Inferior parietal cortex (tissue), 1 donor: ENCODE results near the gene CEP43.

Source experiments
- DNase-seq: peaks from one replicate; pipeline ENCODE4 v3.0.0-alpha.2; 2016; ENCODE audit errors: extremely low spot score

CEP43 gene, protein sequence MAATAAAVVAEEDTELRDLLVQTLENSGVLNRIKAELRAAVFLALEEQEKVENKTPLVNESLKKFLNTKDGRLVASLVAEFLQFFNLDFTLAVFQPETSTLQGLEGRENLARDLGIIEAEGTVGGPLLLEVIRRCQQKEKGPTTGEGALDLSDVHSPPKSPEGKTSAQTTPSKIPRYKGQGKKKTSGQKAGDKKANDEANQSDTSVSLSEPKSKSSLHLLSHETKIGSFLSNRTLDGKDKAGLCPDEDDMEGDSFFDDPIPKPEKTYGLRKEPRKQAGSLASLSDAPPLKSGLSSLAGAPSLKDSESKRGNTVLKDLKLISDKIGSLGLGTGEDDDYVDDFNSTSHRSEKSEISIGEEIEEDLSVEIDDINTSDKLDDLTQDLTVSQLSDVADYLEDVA

DNA sequence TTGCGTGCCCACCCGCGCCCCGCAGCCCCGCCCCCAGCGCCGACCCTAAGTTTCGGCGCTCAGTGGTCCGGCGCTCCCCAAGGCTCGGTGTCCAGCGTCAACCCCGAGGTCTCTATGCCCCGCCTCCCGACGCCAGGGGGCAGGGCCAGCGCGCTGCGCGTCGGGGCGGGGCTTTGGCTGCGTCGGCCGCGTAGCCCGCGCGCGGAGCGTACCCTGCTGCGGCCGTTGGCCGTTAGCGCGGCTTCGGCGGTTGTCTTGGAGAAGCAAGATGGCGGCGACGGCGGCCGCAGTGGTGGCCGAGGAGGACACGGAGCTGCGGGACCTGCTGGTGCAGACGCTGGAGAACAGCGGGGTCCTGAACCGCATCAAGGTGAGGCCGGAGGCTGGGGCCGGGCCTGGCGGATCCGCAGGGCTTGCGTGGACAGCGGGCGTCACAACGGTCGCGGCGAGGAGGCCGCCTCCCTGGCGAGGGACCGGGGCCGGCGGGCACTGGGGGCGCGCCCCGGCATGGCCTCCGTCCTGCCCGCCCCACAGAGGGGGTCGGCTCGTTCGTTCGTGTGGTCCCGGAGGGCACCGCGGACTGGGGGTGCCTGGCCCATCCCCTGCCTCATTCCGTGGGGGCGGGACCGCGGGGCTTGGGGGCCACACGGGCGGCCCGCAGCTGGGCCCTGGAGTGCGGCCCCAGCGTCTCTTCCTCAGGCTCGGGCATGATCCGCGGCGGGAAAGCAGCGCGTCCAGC is at the start of gene CEP43:
Gene CEP43 (plus strand): TSS at position 253 of the 739 bp plus-strand sequence. CDS start 16 bp downstream, at position 269.
- DNase-seq: peak; percentile 93

GRCh38 chr6:166949528-166950442 is 49.4 kb upstream of the CEP43 start:
- no peak for DNase-seq

DNA sequence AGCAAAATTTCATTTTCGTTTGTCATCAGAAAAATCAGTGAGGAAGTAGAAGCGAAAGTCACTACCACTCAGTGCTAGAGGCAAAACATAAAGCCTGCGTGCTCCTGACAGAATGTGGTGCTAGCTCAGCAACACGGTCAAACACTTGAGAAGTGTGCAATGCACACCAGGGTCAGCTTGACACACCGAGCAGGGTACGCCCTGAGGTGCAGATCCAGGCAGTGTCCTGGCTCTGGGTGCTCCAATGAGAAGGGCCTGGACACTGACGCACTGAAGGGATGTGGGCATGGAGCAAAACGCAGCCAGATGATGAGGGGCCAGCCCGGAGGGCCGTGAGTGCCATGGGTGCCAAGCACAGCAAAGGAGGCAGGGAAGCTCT is 48.8 kb upstream of the CEP43 start:
- DNase-seq: no peak

DNA sequence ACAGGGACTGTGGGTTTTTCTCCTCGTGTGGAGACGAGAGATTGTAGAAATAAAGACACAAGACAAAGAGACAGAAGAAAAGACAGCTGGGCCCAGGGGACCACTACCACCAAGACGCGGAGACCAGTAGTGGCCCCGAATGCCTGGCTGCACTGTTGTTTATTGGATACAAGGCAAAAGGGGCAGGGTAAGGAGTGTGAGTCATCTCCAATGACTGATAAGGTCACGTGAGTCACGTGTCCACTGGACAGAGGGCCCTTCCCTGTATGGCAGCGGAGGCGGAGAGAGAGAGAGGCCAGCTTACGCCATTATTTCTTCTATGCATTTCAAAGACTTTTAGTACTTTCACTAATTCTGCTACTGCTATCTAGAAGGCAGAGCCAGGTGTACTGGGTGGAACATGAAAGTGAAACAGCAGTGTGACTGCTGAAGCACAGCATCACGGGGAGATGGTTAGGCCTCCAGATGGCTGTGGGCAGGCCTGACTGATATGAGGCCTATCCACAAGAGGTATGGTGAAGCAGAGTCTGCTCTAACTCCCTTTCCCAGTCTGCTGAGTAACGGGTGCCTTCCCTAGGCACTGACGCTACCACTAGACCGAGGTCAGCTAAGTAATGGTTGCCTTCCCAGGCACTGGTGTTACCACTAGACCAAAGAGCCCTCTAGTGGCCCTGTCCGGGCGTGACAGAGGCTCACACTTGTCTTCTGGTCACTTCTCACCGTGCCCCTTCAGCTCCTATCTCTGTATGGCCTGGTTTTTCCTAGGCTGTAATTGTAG is 48.1 kb upstream of the CEP43 start:
- peak; percentile 69 for DNase-seq

GRCh38 chr6:166951670-166952060 is 47.5 kb upstream of the CEP43 start:
- no peak for DNase-seq

DNA sequence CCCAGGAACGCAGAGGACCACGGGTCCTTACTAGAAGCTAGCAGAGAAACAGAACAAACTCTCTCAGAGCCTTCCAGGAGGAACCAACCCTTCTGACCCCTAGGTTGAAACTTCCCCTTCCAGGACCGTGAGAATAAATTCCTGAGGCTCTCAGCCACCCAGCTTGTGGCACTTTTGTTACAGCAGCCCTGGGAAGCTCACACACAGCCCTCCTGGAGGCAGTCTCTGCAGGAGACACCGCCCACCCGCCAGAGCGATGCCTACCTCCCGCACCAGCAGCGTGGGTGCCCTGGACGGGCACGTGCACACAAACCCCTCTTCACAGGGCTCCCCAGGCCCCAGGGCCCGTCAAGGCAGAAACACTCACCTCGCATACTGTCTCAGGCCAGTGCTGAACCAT is 47.1 kb upstream of the CEP43 start:
- DNase-seq: no peak

GRCh38 chr6:166952567-166953486 is 46.4 kb upstream of the CEP43 start:
- no peak for DNase-seq

- no peak for DNase-seq
Measured at GRCh38 chr6:166954118-166954713, 45.0 kb upstream of the CEP43 start.

DNA sequence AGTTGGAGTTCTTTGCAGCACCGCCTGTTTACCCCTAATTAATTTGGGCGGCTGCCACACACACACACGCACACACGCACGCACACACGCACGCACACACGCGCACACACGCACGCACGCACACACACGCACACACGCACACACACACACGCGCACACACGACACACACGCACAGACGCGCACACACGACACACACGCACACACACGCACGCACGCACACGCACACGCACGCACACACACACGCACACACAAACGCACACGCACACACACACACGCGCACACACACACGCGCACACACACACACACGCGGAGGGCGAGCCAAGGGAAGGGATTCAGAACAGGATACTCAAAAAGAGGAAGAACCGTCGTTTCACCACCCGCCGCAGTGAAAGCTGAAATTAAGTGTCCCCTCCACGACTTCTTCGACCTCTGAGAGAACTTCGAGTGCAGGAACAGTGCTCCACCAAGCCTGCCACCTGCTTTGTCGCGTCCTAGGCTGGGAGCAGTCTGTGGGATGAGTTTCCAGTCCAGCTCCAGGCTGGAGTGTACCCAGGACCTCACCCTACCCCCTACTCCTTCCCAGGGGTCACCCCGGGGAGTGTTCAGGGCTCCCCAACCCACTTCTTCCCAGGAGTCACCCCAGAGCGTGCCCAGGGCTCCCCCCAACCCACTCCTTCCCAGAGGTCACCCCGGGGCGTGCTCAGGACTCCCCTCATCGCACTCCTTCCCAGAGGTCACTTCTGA is 43.9 kb upstream of the CEP43 start:
- DNase-seq: no peak

- DNase-seq: no peak
Measured at GRCh38 chr6:166955865-166956443, 43.2 kb upstream of the CEP43 start.

DNA sequence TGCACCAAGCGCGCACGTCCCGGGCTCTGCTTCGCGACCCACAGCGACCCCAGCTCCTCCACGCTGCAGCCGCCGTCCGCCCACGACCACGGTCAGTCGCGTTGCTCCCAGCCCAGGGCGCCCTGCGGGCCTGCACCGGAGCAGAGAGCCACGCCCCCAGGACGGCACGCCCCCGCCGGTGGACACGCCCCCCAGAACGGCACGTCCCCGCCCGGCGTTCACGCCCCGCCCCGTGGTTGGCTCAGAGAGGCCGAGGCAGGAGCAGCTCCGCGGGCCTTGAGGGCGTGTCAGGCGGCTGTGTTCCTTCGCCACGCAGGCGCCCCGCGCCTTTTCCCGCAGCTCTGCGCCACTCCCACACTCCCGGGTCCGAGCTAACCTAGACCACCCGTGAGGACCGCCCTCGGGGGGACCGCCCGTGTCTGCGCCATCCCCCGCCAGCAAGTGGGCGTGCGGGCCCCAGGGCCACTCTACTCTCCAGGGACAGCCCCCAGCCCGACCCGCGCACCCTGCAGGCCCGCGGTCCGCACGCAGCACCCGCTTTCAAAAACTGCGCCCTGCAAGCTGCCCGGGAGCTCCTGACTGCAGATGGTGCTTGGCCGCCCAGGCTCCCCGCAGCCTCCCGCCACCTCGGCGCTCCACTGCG is 42.6 kb upstream of the CEP43 start, which contains the start of gene RNASET2:
Gene RNASET2 (minus strand): TSS at position 107 of the 643 bp plus-strand sequence. CDS start 368 bp downstream, outside the sequence.
- peak; percentile 78 for DNase-seq

GRCh38 chr6:166957087-166957804 is 42.0 kb upstream of the CEP43 start:
- DNase-seq: no peak

DNA sequence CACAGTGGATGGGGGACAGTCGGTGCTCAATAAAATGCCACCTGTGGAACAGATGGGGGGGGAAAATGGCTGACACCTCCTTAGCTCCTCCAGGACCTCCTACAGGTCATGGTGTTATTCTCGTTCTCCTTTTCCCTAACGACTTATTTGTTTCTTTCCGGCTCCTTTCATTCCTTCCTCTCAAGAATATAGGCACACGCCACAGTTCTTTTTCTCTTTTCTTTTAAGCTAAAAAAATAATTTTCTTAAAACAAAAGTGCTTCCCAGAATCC is 41.5 kb upstream of the CEP43 start:
- DNase-seq: no peak

- DNase-seq: no peak
Measured at GRCh38 chr6:166958926-166959861, 40.0 kb upstream of the CEP43 start.

GRCh38 chr6:166959911-166960608 is 39.1 kb upstream of the CEP43 start:
- no peak for DNase-seq

DNA sequence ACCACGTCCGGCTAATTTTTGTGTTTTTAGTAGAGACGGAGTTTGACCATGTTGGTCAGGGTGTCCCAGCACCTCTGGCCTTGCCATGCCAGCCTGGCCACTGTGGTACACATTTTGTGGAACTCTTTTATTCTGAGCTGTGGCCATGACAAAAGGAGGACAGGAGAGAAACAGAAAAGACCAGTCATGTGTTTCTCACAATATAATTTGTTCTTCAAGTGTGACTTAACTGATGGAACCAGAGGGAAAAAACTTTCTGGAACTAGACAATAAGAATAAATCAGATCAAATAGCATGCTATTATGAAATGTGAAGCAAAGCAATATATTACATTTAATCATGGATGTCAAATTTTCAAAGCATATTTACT is 38.6 kb upstream of the CEP43 start:
- DNase-seq: no peak
